RWPE1 (cell line): ENCODE results near the gene PCBP3.

Source experiments
- CTCF ChIA-PET: fragments of 350-600 bp; sonication (Branson Sonifier 250); formaldehyde crosslinking; extraction: SDS; loops from one replicate; lab custom pipeline; 2021; lab: Yijun Ruan, JAX
- POLR2A ChIA-PET: fragments of 400-600 bp; formaldehyde crosslinking; extraction: SDS; loops from one replicate; lab custom pipeline; 2020; ENCODE audit warnings: antibody characterized with exemption; ENCODE audit not compliant: low non-redundant PET; lab: Yijun Ruan, JAX
- DNase-seq: peaks from one replicate; pipeline ENCODE4 v3.0.0; 2012; ENCODE audit warnings: low spot score
- H3K27ac ChIP-seq: fragments of 450-650 bp; 2 replicates; pipeline ENCODE4 v1.5.1; 2017
- TF ChIP-seq, protein P1 (sequence below): fragments of 450-650 bp; conservative IDR thresholded peaks from 2 replicates; pipeline ENCODE4 v1.5.1; 2017; ENCODE audit warnings: low read depth, mild to moderate bottlenecking

The PCBP3 gene

DNA sequence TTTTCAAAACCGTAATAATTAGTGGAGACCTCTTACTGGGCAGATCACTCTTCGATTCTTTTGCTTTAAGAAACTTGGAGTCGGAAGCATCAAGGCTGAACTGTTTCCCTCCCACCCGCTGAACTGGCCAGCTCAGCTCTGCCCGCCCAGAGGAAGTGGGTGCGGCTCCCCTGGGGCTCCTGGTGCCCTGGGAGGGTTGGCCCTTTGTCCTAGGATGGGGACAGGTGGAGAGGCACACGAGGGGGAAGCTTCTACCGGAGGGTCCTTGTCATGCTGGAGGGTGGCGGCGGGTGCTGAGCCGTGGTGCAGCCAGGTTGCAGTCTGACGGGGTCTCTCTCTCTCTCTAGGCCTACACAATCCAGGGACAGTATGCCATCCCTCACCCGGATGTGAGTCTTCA is 273.7 kb downstream of the PCBP3 start:
- TF ChIP-seq, protein P1, sequence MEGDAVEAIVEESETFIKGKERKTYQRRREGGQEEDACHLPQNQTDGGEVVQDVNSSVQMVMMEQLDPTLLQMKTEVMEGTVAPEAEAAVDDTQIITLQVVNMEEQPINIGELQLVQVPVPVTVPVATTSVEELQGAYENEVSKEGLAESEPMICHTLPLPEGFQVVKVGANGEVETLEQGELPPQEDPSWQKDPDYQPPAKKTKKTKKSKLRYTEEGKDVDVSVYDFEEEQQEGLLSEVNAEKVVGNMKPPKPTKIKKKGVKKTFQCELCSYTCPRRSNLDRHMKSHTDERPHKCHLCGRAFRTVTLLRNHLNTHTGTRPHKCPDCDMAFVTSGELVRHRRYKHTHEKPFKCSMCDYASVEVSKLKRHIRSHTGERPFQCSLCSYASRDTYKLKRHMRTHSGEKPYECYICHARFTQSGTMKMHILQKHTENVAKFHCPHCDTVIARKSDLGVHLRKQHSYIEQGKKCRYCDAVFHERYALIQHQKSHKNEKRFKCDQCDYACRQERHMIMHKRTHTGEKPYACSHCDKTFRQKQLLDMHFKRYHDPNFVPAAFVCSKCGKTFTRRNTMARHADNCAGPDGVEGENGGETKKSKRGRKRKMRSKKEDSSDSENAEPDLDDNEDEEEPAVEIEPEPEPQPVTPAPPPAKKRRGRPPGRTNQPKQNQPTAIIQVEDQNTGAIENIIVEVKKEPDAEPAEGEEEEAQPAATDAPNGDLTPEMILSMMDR = no peak
- H3K27ac ChIP-seq = no peak overlapping the region
- no peak for DNase-seq
- ChIA-PET CTCF (no interaction called here), POLR2A (no interaction called here)

DNA sequence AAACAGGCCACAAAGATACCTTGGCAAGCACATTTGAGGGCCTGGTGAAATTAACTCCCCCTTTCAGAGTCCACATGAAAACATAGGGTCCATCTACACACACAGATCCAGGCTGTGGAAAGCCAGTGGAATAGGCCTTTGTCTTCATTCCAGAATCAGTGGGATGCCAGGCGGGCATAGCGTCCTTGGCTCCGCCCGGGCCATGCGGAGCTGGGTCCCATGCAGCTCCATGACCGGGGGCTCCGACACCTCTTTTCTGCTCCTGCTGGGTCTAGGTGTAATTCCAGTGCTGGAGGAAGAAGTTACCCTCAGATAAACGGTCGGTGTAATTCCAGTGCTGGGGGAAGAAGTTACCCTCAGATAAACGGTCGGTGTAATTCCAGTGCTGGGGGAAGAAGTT is 274.5 kb downstream of the PCBP3 start:
- TF ChIP-seq, protein P1 = no peak
- no peak overlapping the region for H3K27ac ChIP-seq
- CTCF ChIA-PET = no interaction called here
- DNase-seq = no peak
- POLR2A ChIA-PET = no interaction called here

DNA sequence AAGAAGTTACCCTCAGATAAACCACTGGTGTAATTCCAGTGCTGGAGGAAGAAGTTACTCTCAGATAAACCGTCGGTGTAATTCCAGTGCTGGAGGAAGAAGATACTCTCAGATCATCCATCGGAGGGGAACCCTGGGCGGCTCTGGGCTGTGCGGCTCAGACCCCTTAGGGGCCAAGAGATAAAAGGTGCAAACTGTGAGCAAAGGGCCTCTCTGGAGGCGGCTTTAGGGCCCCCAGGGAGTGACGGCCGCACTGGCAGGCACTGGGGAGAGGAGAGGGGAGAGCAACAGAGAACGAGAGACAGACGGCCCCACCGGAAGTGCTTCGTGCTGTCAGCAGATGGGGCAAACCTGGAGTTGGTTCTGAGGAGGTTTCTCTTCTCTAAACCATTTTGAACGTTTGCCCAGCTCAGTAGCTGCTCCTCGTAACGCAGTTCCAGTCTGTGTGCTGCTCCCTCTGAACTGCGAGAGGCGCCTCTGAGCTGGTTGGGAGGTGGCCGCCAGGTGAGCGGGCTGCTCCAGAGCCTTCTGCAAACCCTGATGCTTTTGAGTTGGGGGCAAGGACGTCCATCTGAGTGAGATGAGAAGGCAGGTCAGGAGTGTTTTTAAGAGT is 275.4 kb downstream of the PCBP3 start:
- POLR2A ChIA-PET = no interaction called here
- TF ChIP-seq, protein P1 = no peak
- CTCF ChIA-PET = no interaction called here
- H3K27ac ChIP-seq = no peak overlapping the region
- no peak for DNase-seq

DNA sequence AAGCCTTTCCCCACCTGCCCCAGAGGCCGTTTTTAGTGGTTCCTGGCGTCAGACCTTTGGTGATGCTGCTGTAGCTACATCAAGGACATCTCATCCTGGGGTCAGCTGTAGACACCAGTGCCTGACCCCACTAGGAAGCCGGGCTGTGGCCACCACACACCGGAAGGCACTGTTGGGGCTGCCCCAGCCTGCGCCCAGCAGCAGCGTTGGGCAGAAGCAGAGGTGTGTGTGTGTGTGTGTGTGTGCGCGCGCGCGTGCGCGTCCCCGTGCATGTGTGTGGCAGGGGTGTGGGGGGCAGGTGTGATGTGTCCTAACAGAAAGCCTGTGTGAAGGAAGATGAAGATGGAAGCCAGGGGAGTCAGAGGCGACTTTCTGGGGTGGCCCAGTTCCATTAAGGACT is 276.1 kb downstream of the PCBP3 start:
- DNase-seq = no peak
- ChIA-PET POLR2A (no interaction called here), CTCF (no interaction called here)
- H3K27ac ChIP-seq = no peak overlapping the region
- TF ChIP-seq, protein P1 = no peak

DNA sequence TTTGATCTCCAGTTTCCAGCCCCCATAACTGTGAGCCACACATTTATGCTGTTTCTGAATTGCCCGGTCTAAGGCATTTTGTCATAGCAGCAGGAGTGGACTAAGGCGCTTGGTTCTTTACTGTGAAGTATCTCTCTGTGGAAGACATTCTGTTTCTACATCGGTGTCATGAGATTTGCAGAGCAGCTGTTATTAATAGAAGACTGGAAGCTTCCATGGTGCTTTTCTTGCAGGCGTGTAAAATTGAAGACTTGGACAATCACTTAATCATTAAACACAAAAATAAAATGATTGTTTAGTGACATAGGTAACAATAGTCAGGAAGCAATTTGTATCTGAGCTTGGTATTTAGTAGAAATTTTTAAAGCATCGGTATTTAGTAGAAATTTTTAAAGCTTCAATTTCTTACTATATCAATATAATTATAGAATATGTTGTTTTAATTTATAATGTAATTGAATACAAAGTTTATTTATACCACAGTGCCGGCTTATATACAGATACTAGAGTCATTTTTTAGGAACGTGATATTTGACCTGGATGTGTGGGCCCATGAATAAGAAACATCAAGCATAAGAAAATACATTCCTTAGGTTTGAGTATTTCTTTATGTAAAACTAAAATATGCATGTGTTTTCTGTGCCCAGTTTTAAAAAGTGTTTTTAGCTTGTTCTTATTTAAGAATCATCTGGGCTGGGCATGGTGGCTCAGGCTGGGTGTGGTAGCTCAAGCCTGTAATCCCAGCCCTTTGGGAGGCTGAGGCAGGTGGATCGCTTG is 277.5 kb downstream of the PCBP3 start:
- ChIA-PET CTCF (interaction anchor here (0.7 kb wide), 1 partner anchor 481 kb away, joined by 3 read pairs; no protein-coding TSS in a partner anchor), POLR2A (interaction anchor here (0.6 kb wide), 1 partner anchor 29 kb away, joined by 3 read pairs; no protein-coding TSS in a partner anchor)
- no peak overlapping the region for H3K27ac ChIP-seq
- TF ChIP-seq, protein P1 = no peak
- no peak for DNase-seq

DNA sequence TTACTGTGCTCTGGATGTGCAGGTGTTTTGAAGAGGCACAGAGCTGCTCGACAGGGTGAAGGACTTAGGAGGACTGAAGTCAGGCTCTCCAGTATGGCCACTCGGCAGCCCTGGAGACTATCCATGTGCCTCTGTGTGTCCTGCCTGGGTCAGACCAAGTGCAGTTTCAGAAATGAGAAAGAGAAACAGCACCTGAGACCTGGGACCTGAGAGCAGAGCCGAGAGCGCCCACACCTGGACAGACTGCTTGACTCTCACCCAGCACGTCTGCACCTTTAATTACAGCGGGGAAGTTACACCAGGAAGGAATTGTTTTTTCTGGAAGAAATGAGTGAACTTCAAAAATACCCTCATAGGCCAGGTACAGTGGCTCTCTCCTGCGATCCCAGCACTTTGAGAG is 278.4 kb downstream of the PCBP3 start:
- H3K27ac ChIP-seq = no peak overlapping the region
- ChIA-PET POLR2A (no interaction called here), CTCF (interaction anchor here (0.7 kb wide), 1 partner anchor 482 kb away, joined by 3 read pairs; no protein-coding TSS in a partner anchor)
- no peak for DNase-seq
- TF ChIP-seq, protein P1 = no peak
